T-helper 17 cell (primary cell): Measurements from ENCODE around the gene RNFT1. TPM values are rescaled to one million over a fixed set of nuclear protein-coding genes. Genes with fewer than 3 reads are reported as not detected.

Experiments used
- ATAC-seq: fragments of 150-1000 bp; cut with Tn5 transposase; 2 replicates; pipeline ENCODE4 v1.10.0; 2021; ENCODE audit warnings: mild to moderate bottlenecking, moderate library complexity
- DNase-seq, 3 donors: peaks; one replicate each; pipeline versions ENCODE4 v3.0.0 to v3.0.0-alpha.2; 2020 to 2021
- H3K9me3 ChIP-seq: one replicate; pipeline ENCODE4 v1.7.0; 2013; ENCODE audit warnings: low read length, mild to moderate bottlenecking; ENCODE audit not compliant: control insufficient read depth, poor library complexity, severe bottlenecking
- H3K27ac Mint-ChIP-seq: one replicate; pipeline ENCODE4 v1.8.0; 2022; ENCODE audit warnings: mild to moderate bottlenecking, moderate library complexity, mixed read lengths
- H3K27me3 Mint-ChIP-seq: one replicate; pipeline ENCODE4 v1.8.0; 2022; ENCODE audit warnings: mixed read lengths
- H3K36me3 Mint-ChIP-seq: one replicate; pipeline ENCODE4 v1.8.0; 2022; ENCODE audit warnings: low read depth, mixed read lengths
- H3K4me1 Mint-ChIP-seq: one replicate; pipeline ENCODE4 v1.8.0; 2022; ENCODE audit warnings: mild to moderate bottlenecking, mixed read lengths
- H3K4me3 Mint-ChIP-seq: one replicate; pipeline ENCODE4 v1.8.0; 2022; ENCODE audit warnings: mild to moderate bottlenecking, moderate library complexity, mixed read lengths
- total RNA-seq, 4 donors: library from RNA in 2 of 4; stranded (reverse) in 2 of 4; gene quantifications; one replicate each; pipeline ENCODE4 v1.2.3 and lab custom pipeline; 2022 to 2026

RNFT1 gene
- total RNA-seq, 2 donors from 2014 or later, result 21.9 to 27.5 TPM

DNA sequence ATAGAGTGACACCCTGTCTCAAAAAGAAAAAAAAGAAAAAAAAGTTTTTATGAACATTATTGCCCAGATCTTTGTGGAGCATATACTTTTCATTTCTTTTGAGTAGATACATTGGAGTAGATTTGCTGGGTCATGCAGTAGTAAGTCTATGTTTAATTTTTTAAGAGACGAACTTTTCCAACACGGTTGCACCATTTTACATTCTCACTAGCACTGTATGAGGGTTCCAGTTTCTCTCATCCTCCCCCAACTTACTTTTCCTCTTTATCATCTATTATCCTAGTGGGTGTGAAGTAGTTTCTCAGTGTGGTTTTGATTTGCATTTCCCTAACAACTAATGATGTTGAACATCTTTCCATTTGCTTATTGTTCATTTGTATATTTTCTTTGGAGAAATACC lies 61.1 kb downstream of the RNFT1 start:
- ATAC-seq, result no peak
- Mint-ChIP-seq H3K27ac (no peak overlapping the region), H3K4me1 (peaks cover 21% of the 10 kb centered on the region), H3K36me3 (peaks cover 3% of the 10 kb centered on the region), H3K27me3 (no peaks in the 10 kb centered on the region), H3K4me3 (no peak overlapping the region)
- DNase-seq, result no peak
- no peaks in the 10 kb centered on the region for H3K9me3 ChIP-seq

Other genes with a start within 250 kb of the RNFT1 start
- 1 to 10 TPM; 6.3 to 8.6 TPM for gene TUBD1, start 71.8 kb downstream of the RNFT1 start, total RNA-seq
- 100 to 1,000 TPM in 1 of 2 donors, 10 to 100 TPM in 1; 86.6 to 105 TPM for gene RPS6KB1, start 71.6 kb downstream of the RNFT1 start, total RNA-seq
- 10 to 100 TPM; 13.7 to 18.5 TPM for gene HEATR6, start 114.2 kb upstream of the RNFT1 start, total RNA-seq
- not detected for gene CA4, start 185.2 kb upstream of the RNFT1 start, total RNA-seq